GM23338 (cell line): ENCODE measurements around the gene TENM4. TPM values are rescaled to one million over a fixed set of nuclear protein-coding genes. Genes with fewer than 3 reads are reported as not detected.

Experiments used
- ATAC-seq: fragments of 200-7000 bp; cut with Tn5 transposase; 3 replicates; pipeline ENCODE4 v1.9.1; 2020
- DNase-seq: peaks from one replicate; pipeline ENCODE4 v3.0.0-alpha.2; 2015; ENCODE audit warnings: low spot score
- H2AFZ ChIP-seq: fragments of 200-600 bp; sonication (generic); 2 replicates; pipeline ENCODE4 v1.8.0; 2016; ENCODE audit warnings: antibody characterized with exemption, mild to moderate bottlenecking, moderate library complexity
- H3F3A ChIP-seq: fragments of 200-600 bp; sonication (generic); replicated peaks from 2 replicates; pipeline ENCODE4 v1.8.0; 2017; ENCODE audit warnings: antibody characterized with exemption, mixed run types, low read depth
- H3K27ac ChIP-seq: fragments of 200-600 bp; sonication (generic); 2 replicates; pipeline ENCODE4 v1.6.1; 2016; ENCODE audit warnings: low read depth
- H3K27me3 ChIP-seq: fragments of 200-600 bp; sonication (generic); 2 replicates; pipeline ENCODE4 v1.8.0; 2016; ENCODE audit warnings: mild to moderate bottlenecking, mixed run types, moderate library complexity; ENCODE audit not compliant: insufficient read depth
- H3K36me3 ChIP-seq: fragments of 200-600 bp; sonication (generic); 2 replicates; pipeline ENCODE4 v1.8.0; 2016; ENCODE audit warnings: mild to moderate bottlenecking; ENCODE audit not compliant: insufficient read depth
- H3K4me1 ChIP-seq: fragments of 200-600 bp; sonication (generic); 2 replicates; pipeline ENCODE4 v1.8.0; 2016; ENCODE audit warnings: mild to moderate bottlenecking, moderate library complexity; ENCODE audit not compliant: insufficient read depth
- H3K4me2 ChIP-seq: fragments of 200-600 bp; sonication (generic); 2 replicates; pipeline ENCODE4 v1.7.1; 2017; ENCODE audit warnings: mixed run types
- H3K4me3 ChIP-seq: fragments of 200-600 bp; sonication (generic); 2 replicates; pipeline ENCODE4 v1.6.1; 2016; ENCODE audit warnings: mixed run types
- H3K79me2 ChIP-seq: fragments of 200-600 bp; sonication (generic); replicated peaks from 2 replicates; pipeline ENCODE4 v1.8.0; 2017; ENCODE audit warnings: mild to moderate bottlenecking; ENCODE audit not compliant: insufficient read depth
- H3K9me2 ChIP-seq: fragments of 200-600 bp; sonication (generic); 2 replicates; pipeline ENCODE4 v1.8.0; 2017; ENCODE audit not compliant: insufficient read depth
- H4K20me1 ChIP-seq: fragments of 200-600 bp; sonication (generic); replicated peaks from 2 replicates; pipeline ENCODE4 v1.8.0; 2017; ENCODE audit warnings: mild to moderate bottlenecking; ENCODE audit not compliant: insufficient read depth
- H3K27ac Mint-ChIP-seq: 2 replicates; pipeline ENCODE4 v1.8.0; 2020; ENCODE audit warnings: inconsistent platforms, mild to moderate bottlenecking, moderate library complexity, mixed read lengths
- H3K27me3 Mint-ChIP-seq: 3 replicates; pipeline ENCODE4 v1.8.0; 2022; ENCODE audit warnings: low read depth, mild to moderate bottlenecking, moderate library complexity, mixed read lengths, inconsistent platforms; ENCODE audit not compliant: insufficient read depth, poor library complexity
- H3K36me3 Mint-ChIP-seq: 3 replicates; pipeline ENCODE4 v1.8.0; 2021; ENCODE audit warnings: low read depth, mild to moderate bottlenecking, inconsistent platforms, moderate library complexity, mixed read lengths
- H3K4me1 Mint-ChIP-seq: 3 replicates; pipeline ENCODE4 v1.8.0; 2020; ENCODE audit warnings: mild to moderate bottlenecking, inconsistent platforms, mixed read lengths
- H3K4me3 Mint-ChIP-seq: 3 replicates; pipeline ENCODE4 v1.8.0; 2021; ENCODE audit warnings: moderate library complexity, mild to moderate bottlenecking, inconsistent platforms, mixed read lengths
- H3K9me3 Mint-ChIP-seq: 3 replicates; pipeline ENCODE4 v1.8.0; 2020; ENCODE audit warnings: moderate library complexity, mild to moderate bottlenecking, inconsistent platforms, mixed read lengths
- CREB1 ChIP-seq: fragments of 250-450 bp; sonication (Bioruptor Pico); IDR thresholded peaks from 2 replicates; pipeline ENCODE4 v1.5.0; 2020; ENCODE audit warnings: low read depth, mild to moderate bottlenecking, moderate library complexity
- EZH2 ChIP-seq: fragments of 200-600 bp; sonication (generic); IDR thresholded peaks from one replicate; pipeline ENCODE4 v1.8.0; 2017; ENCODE audit warnings: antibody characterized with exemption, mild to moderate bottlenecking, low read depth; ENCODE audit not compliant: unreplicated experiment
- EZH2phosphoT487 ChIP-seq: fragments of 200-600 bp; sonication (generic); IDR thresholded peaks from one replicate; pipeline ENCODE4 v1.8.1; 2018; ENCODE audit warnings: antibody characterized with exemption; ENCODE audit not compliant: unreplicated experiment
- JUNB ChIP-seq: IDR thresholded peaks from one replicate; pipeline ENCODE4 v1.6.1; 2016; ENCODE audit warnings: antibody characterized with exemption; ENCODE audit not compliant: unreplicated experiment
- NANOG ChIP-seq: IDR thresholded peaks from 2 replicates; pipeline ENCODE4 v1.6.1; 2016; ENCODE audit warnings: antibody characterized with exemption, borderline replicate concordance
- POLR2AphosphoS5 ChIP-seq: IDR thresholded peaks from 2 replicates; pipeline ENCODE4 v1.6.1; 2016; ENCODE audit warnings: antibody characterized with exemption, low read depth
- STAT1 ChIP-seq: IDR thresholded peaks from one replicate; pipeline ENCODE4 v1.6.1; 2016; ENCODE audit warnings: antibody characterized with exemption; ENCODE audit not compliant: unreplicated experiment
- ZNF114 ChIP-seq: fragments of 250-450 bp; sonication (Bioruptor Pico); IDR thresholded peaks from 2 replicates; pipeline ENCODE4 v1.5.0; 2020; ENCODE audit warnings: mild to moderate bottlenecking, moderate library complexity
- ZNF331 ChIP-seq: fragments of 250-450 bp; sonication (Bioruptor Pico); IDR thresholded peaks from 2 replicates; pipeline ENCODE4 v1.5.0; 2020; ENCODE audit warnings: low read depth, mild to moderate bottlenecking, moderate library complexity
- ZNF462 ChIP-seq: fragments of 250-450 bp; sonication (Bioruptor Pico); IDR thresholded peaks from 2 replicates; pipeline ENCODE4 v1.5.0; 2020; ENCODE audit warnings: mild to moderate bottlenecking, moderate library complexity
- polyA plus RNA-seq: library from polyadenylated mRNA; unstranded; fragments of >200 nt; fragmentation: Nextera tagmentation; extraction: Ambion mirVana; gene quantifications from 2 replicates; pipeline ENCODE4 v1.2.1, GENCODE V29; 2016
- total RNA-seq: library from RNA; depleted of rRNA; stranded (reverse); fragments of >200 nt; shearing (Covaris generic); gene quantifications from 2 replicates; pipeline ENCODE4 v1.2.3, GENCODE V29; 2014
- TF ChIP-seq, protein P1 (sequence below), 2 experiments: fragments of 200-600 bp in 1 of 2; sonication (generic) in 1 of 2; conservative IDR thresholded peaks; 2 replicates each; pipeline versions ENCODE4 v1.5.1 to v1.6.1; 2016 to 2017; ENCODE audit warnings: antibody characterized with exemption in 2 of 2, low read depth in 2 of 2, mild to moderate bottlenecking in 2 of 2, moderate library complexity in 1 of 2
- TF ChIP-seq, protein P2 (sequence below): IDR thresholded peaks from one replicate; pipeline ENCODE4 v1.6.1; 2018; ENCODE audit warnings: antibody characterized with exemption; ENCODE audit not compliant: unreplicated experiment
- TF ChIP-seq, protein P3 (sequence below): IDR thresholded peaks from 2 replicates; pipeline ENCODE4 v1.6.1; 2016; ENCODE audit warnings: antibody characterized with exemption

TENM4 gene
- total and polyA plus RNA-seq, 2 experiments from 2014 or later, result 7.3 TPM

GRCh38 chr11:79185351-79185750 lies 255.5 kb downstream of the TENM4 start:
- no peak overlapping the region for H3K4me3 ChIP-seq
- no peaks in the 10 kb centered on the region; the same call in 2 of the 3 replicates for H3K4me1 Mint-ChIP-seq
- H3K27me3 ChIP-seq, result no peaks in the 10 kb centered on the region
- TF ChIP-seq, protein P1, sequence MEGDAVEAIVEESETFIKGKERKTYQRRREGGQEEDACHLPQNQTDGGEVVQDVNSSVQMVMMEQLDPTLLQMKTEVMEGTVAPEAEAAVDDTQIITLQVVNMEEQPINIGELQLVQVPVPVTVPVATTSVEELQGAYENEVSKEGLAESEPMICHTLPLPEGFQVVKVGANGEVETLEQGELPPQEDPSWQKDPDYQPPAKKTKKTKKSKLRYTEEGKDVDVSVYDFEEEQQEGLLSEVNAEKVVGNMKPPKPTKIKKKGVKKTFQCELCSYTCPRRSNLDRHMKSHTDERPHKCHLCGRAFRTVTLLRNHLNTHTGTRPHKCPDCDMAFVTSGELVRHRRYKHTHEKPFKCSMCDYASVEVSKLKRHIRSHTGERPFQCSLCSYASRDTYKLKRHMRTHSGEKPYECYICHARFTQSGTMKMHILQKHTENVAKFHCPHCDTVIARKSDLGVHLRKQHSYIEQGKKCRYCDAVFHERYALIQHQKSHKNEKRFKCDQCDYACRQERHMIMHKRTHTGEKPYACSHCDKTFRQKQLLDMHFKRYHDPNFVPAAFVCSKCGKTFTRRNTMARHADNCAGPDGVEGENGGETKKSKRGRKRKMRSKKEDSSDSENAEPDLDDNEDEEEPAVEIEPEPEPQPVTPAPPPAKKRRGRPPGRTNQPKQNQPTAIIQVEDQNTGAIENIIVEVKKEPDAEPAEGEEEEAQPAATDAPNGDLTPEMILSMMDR (conservative IDR thresholded peaks at IDR 0.05; ENCODE audit: low read depth in 2 of 2), result no peak
- TF ChIP-seq JUNB (no peak), EZH2phosphoT487 (no peak), POLR2AphosphoS5 (no peak), ZNF462 (CRISPR knock-in tag) (no peak), STAT1 (no peak), ZNF114 (no peak), EZH2 (no peak), NANOG (no peak), CREB1 (CRISPR knock-in tag) (no peak), ZNF331 (CRISPR knock-in tag) (no peak)
- TF ChIP-seq, protein P2, sequence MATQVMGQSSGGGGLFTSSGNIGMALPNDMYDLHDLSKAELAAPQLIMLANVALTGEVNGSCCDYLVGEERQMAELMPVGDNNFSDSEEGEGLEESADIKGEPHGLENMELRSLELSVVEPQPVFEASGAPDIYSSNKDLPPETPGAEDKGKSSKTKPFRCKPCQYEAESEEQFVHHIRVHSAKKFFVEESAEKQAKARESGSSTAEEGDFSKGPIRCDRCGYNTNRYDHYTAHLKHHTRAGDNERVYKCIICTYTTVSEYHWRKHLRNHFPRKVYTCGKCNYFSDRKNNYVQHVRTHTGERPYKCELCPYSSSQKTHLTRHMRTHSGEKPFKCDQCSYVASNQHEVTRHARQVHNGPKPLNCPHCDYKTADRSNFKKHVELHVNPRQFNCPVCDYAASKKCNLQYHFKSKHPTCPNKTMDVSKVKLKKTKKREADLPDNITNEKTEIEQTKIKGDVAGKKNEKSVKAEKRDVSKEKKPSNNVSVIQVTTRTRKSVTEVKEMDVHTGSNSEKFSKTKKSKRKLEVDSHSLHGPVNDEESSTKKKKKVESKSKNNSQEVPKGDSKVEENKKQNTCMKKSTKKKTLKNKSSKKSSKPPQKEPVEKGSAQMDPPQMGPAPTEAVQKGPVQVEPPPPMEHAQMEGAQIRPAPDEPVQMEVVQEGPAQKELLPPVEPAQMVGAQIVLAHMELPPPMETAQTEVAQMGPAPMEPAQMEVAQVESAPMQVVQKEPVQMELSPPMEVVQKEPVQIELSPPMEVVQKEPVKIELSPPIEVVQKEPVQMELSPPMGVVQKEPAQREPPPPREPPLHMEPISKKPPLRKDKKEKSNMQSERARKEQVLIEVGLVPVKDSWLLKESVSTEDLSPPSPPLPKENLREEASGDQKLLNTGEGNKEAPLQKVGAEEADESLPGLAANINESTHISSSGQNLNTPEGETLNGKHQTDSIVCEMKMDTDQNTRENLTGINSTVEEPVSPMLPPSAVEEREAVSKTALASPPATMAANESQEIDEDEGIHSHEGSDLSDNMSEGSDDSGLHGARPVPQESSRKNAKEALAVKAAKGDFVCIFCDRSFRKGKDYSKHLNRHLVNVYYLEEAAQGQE, result no peak
- TF ChIP-seq, protein P3, sequence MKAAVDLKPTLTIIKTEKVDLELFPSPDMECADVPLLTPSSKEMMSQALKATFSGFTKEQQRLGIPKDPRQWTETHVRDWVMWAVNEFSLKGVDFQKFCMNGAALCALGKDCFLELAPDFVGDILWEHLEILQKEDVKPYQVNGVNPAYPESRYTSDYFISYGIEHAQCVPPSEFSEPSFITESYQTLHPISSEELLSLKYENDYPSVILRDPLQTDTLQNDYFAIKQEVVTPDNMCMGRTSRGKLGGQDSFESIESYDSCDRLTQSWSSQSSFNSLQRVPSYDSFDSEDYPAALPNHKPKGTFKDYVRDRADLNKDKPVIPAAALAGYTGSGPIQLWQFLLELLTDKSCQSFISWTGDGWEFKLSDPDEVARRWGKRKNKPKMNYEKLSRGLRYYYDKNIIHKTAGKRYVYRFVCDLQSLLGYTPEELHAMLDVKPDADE, result no peak
- no peak overlapping the region for H3K4me3 Mint-ChIP-seq
- no peaks in the 10 kb centered on the region for H4K20me1 ChIP-seq
- H3F3A ChIP-seq, result no peaks in the 10 kb centered on the region
- H3K27ac Mint-ChIP-seq, result no peak overlapping the region
- peaks cover 2% of the 10 kb centered on the region; the same call in 1 of the 3 replicates for H3K36me3 Mint-ChIP-seq
- no peak for DNase-seq
- no peaks in the 10 kb centered on the region; the same call in 1 of the 2 replicates for H3K36me3 ChIP-seq
- H3K4me1 ChIP-seq, result no peaks in the 10 kb centered on the region
- no peaks in the 10 kb centered on the region for H3K27me3 Mint-ChIP-seq
- H3K9me2 ChIP-seq, result no peaks in the 10 kb centered on the region
- no peak for ATAC-seq
- H3K79me2 ChIP-seq, result no peaks in the 10 kb centered on the region
- H3K4me2 ChIP-seq, result no peak overlapping the region
- no peak overlapping the region for H2AFZ ChIP-seq
- peaks cover 7% of the 10 kb centered on the region; the same call in 2 of the 3 replicates for H3K9me3 Mint-ChIP-seq
- H3K27ac ChIP-seq, result no peak overlapping the region
